Activated T-cell treated with anti-CD3 and anti-CD28 coated beads for 24 hours (primary cell): Measurements from ENCODE around the gene MYCBP2.
"Not testable (repeated sequence)": the region's sequence is repeated elsewhere in the genome, so short reads cannot be mapped to it uniquely, and the experiment has no call there.

Experiments
- DNase-seq: peaks from one replicate; pipeline ENCODE4 v3.0.0-alpha.2; 2020; ENCODE audit warnings: low read depth

The MYCBP2 gene

GRCh38 chr13:77213644-77214043 is 113.2 kb downstream of the MYCBP2 start:
- DNase-seq = no peak

GRCh38 chr13:77207943-77208342 is 119.0 kb downstream of the MYCBP2 start:
- DNase-seq = no peak

- not testable (repeated sequence) for DNase-seq
These were observed 127.9 kb downstream of the MYCBP2 start for GRCh38 chr13:77198995-77199394.

GRCh38 chr13:77196052-77196618 is 130.8 kb downstream of the MYCBP2 start:
- no peak for DNase-seq

- no peak for DNase-seq
These were observed 136.4 kb downstream of the MYCBP2 start for GRCh38 chr13:77190349-77190958.

GRCh38 chr13:77185721-77186120 is 141.2 kb downstream of the MYCBP2 start:
- DNase-seq = no peak

GRCh38 chr13:77184455-77184854 is 142.4 kb downstream of the MYCBP2 start:
- no peak for DNase-seq

GRCh38 chr13:77180011-77180410 is 146.9 kb downstream of the MYCBP2 start:
- no peak for DNase-seq

- DNase-seq = no peak
These were observed 149.2 kb downstream of the MYCBP2 start for GRCh38 chr13:77177646-77178045.

- no peak for DNase-seq
These were observed 150.5 kb downstream of the MYCBP2 start for GRCh38 chr13:77176350-77176749.

GRCh38 chr13:77172650-77173049 is 154.2 kb downstream of the MYCBP2 start:
- DNase-seq = no peak

GRCh38 chr13:77171451-77171850 is 155.4 kb downstream of the MYCBP2 start:
- DNase-seq = no peak

- DNase-seq = no peak
These were observed 158.7 kb downstream of the MYCBP2 start for GRCh38 chr13:77168237-77168636.

GRCh38 chr13:77150651-77151050 is 176.2 kb downstream of the MYCBP2 start:
- DNase-seq = no peak

GRCh38 chr13:77143431-77143830 is 183.5 kb downstream of the MYCBP2 start:
- DNase-seq = no peak

- no peak for DNase-seq
These were observed 187.6 kb downstream of the MYCBP2 start for GRCh38 chr13:77139306-77139705.

- DNase-seq = no peak
These were observed 188.1 kb downstream of the MYCBP2 start for GRCh38 chr13:77138813-77139212.

- no peak for DNase-seq
These were observed 189.9 kb downstream of the MYCBP2 start for GRCh38 chr13:77136902-77137420.

GRCh38 chr13:77124423-77124822 is 202.5 kb downstream of the MYCBP2 start:
- DNase-seq = no peak

GRCh38 chr13:77118134-77118533 is 208.8 kb downstream of the MYCBP2 start:
- DNase-seq = no peak

- no peak for DNase-seq
These were observed 212.6 kb downstream of the MYCBP2 start for GRCh38 chr13:77114271-77114670.

- no peak for DNase-seq
These were observed 213.4 kb downstream of the MYCBP2 start for GRCh38 chr13:77113496-77113895.

GRCh38 chr13:77105051-77105450 is 221.8 kb downstream of the MYCBP2 start:
- no peak for DNase-seq

GRCh38 chr13:77099415-77099814 is 227.5 kb downstream of the MYCBP2 start:
- no peak for DNase-seq
